HEK293 (cell line): ENCODE results near the gene DGKZ.

Source experiments
- GLI2 ChIP-seq: fragments of 450-650 bp; formaldehyde crosslinking; IDR thresholded peaks from 2 replicates; pipeline ENCODE4; 2017; ENCODE audit warnings: missing biosample characterization, missing genetic modification characterization, low read depth, borderline replicate concordance
- IKZF3 ChIP-seq: fragments of 450-650 bp; IDR thresholded peaks from 2 replicates; pipeline ENCODE4 v1.5.0; 2018; ENCODE audit warnings: missing biosample characterization, mild to moderate bottlenecking, missing genetic modification characterization, moderate library complexity
- KLF1 ChIP-seq: fragments of 450-650 bp; formaldehyde crosslinking; IDR thresholded peaks from 2 replicates; pipeline ENCODE4 v1.5.1; 2016; ENCODE audit warnings: missing biosample characterization, missing genetic modification characterization
- SP3 ChIP-seq: fragments of 450-650 bp; formaldehyde crosslinking; IDR thresholded peaks from 2 replicates; pipeline ENCODE4 v1.5.1; 2016; ENCODE audit warnings: missing biosample characterization, missing genetic modification characterization
- SP7 ChIP-seq: fragments of 450-650 bp; formaldehyde crosslinking; IDR thresholded peaks from 2 replicates; pipeline ENCODE4 v1.5.1; 2016; ENCODE audit warnings: missing biosample characterization, missing genetic modification characterization
- TRIM28 ChIP-seq: IDR thresholded peaks from 2 replicates; pipeline ENCODE4 v1.6.1; 2011; ENCODE audit warnings: low read length, control low read depth, borderline replicate concordance
- ZBTB1 ChIP-seq: fragments of 450-650 bp; formaldehyde crosslinking; IDR thresholded peaks from 2 replicates; pipeline ENCODE4 v1.5.1; 2016; ENCODE audit warnings: missing biosample characterization, missing genetic modification characterization
- ZBTB17 ChIP-seq: fragments of 450-650 bp; formaldehyde crosslinking; IDR thresholded peaks from 2 replicates; pipeline ENCODE4 v1.5.1; 2016; ENCODE audit warnings: missing biosample characterization, missing genetic modification characterization
- ZBTB48 ChIP-seq: fragments of 450-650 bp; formaldehyde crosslinking; IDR thresholded peaks from 2 replicates; pipeline ENCODE4 v1.5.1; 2016; ENCODE audit warnings: missing biosample characterization, missing genetic modification characterization
- ZEB2 ChIP-seq: fragments of 450-650 bp; formaldehyde crosslinking; IDR thresholded peaks from 2 replicates; pipeline ENCODE4 v1.5.1; 2016; ENCODE audit warnings: missing biosample characterization, missing genetic modification characterization
- ZIC2 ChIP-seq: fragments of 450-650 bp; formaldehyde crosslinking; IDR thresholded peaks from 2 replicates; pipeline ENCODE4 v1.5.1; 2016; ENCODE audit warnings: missing biosample characterization, missing genetic modification characterization
- ZNF2 ChIP-seq: fragments of 450-650 bp; formaldehyde crosslinking; IDR thresholded peaks from 2 replicates; pipeline ENCODE4 v1.5.1; 2016; ENCODE audit warnings: missing biosample characterization, missing genetic modification characterization
- ZNF24 ChIP-seq: fragments of 450-650 bp; formaldehyde crosslinking; IDR thresholded peaks from 2 replicates; pipeline ENCODE4 v1.5.1; 2016; ENCODE audit warnings: missing biosample characterization, missing genetic modification characterization
- ZNF366 ChIP-seq: fragments of 450-650 bp; formaldehyde crosslinking; conservative IDR thresholded peaks from 2 replicates; pipeline ENCODE4 v1.5.1; 2016; ENCODE audit warnings: missing biosample characterization, missing genetic modification characterization
- ZNF473 ChIP-seq: fragments of 450-650 bp; formaldehyde crosslinking; IDR thresholded peaks from 2 replicates; pipeline ENCODE4 v1.5.1; 2017; ENCODE audit warnings: missing biosample characterization, missing genetic modification characterization
- ZNF501 ChIP-seq: fragments of 450-650 bp; formaldehyde crosslinking; IDR thresholded peaks from 2 replicates; pipeline ENCODE4 v1.5.1; 2016; ENCODE audit warnings: missing biosample characterization, missing genetic modification characterization
- ZNF544 ChIP-seq: fragments of 450-650 bp; formaldehyde crosslinking; IDR thresholded peaks from 2 replicates; pipeline ENCODE4 v1.5.0; 2017; ENCODE audit warnings: missing biosample characterization, missing genetic modification characterization
- ZNF596 ChIP-seq: fragments of 450-650 bp; IDR thresholded peaks from 2 replicates; pipeline ENCODE4 v1.5.0; 2018; ENCODE audit warnings: missing biosample characterization, mild to moderate bottlenecking, missing genetic modification characterization, moderate library complexity
- ZNF664 ChIP-seq: fragments of 450-650 bp; formaldehyde crosslinking; IDR thresholded peaks from 2 replicates; pipeline ENCODE4 v1.5.1; 2016; ENCODE audit warnings: missing biosample characterization, missing genetic modification characterization
- ZNF677 ChIP-seq: fragments of 450-650 bp; IDR thresholded peaks from 2 replicates; pipeline ENCODE4 v1.5.0; 2018; ENCODE audit warnings: missing biosample characterization, mild to moderate bottlenecking, missing genetic modification characterization, moderate library complexity
- ZNF792 ChIP-seq: fragments of 450-650 bp; formaldehyde crosslinking; IDR thresholded peaks from 2 replicates; pipeline ENCODE4 v1.5.1; 2016; ENCODE audit warnings: missing biosample characterization, missing genetic modification characterization
- TF ChIP-seq, protein P1 (sequence below): fragments of 450-650 bp; formaldehyde crosslinking; optimal IDR thresholded peaks from 2 replicates; pipeline ENCODE3; 2016; ENCODE audit warnings: missing biosample characterization, mild to moderate bottlenecking, missing genetic modification characterization
- TF ChIP-seq, protein P2 (sequence below): fragments of 450-650 bp; formaldehyde crosslinking; IDR thresholded peaks from 2 replicates; pipeline ENCODE4 v1.5.1; 2016; ENCODE audit warnings: missing biosample characterization, missing genetic modification characterization, borderline replicate concordance
- TF ChIP-seq, protein P3 (sequence below): fragments of 450-650 bp; formaldehyde crosslinking; IDR thresholded peaks from 2 replicates; pipeline ENCODE4 v1.5.1; 2016; ENCODE audit warnings: missing biosample characterization, missing genetic modification characterization
- TF ChIP-seq, protein P4 (sequence below): fragments of 450-650 bp; formaldehyde crosslinking; IDR thresholded peaks from 2 replicates; pipeline ENCODE4 v1.5.1; 2016; ENCODE audit warnings: missing biosample characterization, missing genetic modification characterization, low read depth
- TF ChIP-seq, protein P5 (sequence below): fragments of 450-650 bp; formaldehyde crosslinking; IDR thresholded peaks from 2 replicates; pipeline ENCODE4 v1.5.1; 2016; ENCODE audit warnings: missing biosample characterization, missing genetic modification characterization
- TF ChIP-seq, protein P6 (sequence below): fragments of 450-650 bp; IDR thresholded peaks from 2 replicates; pipeline ENCODE4 v1.5.1; 2018; ENCODE audit warnings: missing biosample characterization, mild to moderate bottlenecking, missing genetic modification characterization
- TF ChIP-seq, protein P7 (sequence below): fragments of 450-650 bp; formaldehyde crosslinking; IDR thresholded peaks from 2 replicates; pipeline ENCODE4 v1.5.1; 2016; ENCODE audit warnings: missing biosample characterization, missing genetic modification characterization

Gene DGKZ

DNA sequence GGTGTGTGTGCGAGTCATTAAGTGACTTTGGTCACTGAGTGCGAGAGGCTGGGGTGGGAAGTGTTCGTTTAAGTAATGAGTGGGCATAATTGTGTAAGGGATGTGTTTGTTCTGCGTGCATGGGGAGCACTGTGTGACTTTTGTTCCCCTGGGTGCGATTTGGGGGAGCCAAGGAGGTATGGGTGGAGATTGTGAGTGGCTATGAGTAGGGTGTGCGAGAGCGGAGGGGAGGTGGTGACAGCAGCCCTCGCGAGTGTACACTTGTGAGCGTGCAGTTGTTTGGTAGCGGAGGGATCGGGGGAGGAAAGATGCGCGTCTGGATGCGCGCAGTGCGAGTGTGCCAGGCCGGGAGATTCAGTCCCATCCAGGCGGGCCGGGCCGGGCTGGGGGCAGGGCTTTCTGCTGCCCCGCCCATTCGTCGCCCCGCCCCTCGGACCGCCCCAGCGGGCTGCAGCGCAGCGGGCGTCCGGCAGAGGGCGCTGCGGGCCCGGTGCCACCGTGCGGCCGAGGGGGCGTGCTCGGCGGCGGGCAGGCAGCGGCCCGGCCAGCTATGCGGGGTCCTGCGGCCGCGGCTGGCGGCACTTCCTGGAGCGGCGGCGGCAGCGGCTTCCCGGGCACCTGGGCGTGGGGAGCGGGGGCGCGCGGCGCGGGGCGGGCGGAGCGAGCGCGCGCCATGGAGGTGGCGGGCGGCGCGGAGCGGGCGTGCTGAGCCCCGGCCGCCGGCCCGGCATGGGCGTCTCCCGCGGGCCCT, at the start of gene DGKZ (continued):
- 0 out of 2 replicates have a peak, but pooled peaks have one; percentile 42 for TF ChIP-seq SP7 (tag by site-specific recombination)
- 0 out of 2 replicates have a peak, but pooled peaks have one; percentile 24 for TF ChIP-seq ZNF501 (tag by site-specific recombination)
- no peak for TF ChIP-seq IKZF3 (tag by site-specific recombination)
- TF ChIP-seq ZNF596 = no peak
- peak; percentile 39; the same call in 1 of the 2 replicates for TF ChIP-seq ZBTB17 (tag by site-specific recombination)
- TF ChIP-seq, protein P1, sequence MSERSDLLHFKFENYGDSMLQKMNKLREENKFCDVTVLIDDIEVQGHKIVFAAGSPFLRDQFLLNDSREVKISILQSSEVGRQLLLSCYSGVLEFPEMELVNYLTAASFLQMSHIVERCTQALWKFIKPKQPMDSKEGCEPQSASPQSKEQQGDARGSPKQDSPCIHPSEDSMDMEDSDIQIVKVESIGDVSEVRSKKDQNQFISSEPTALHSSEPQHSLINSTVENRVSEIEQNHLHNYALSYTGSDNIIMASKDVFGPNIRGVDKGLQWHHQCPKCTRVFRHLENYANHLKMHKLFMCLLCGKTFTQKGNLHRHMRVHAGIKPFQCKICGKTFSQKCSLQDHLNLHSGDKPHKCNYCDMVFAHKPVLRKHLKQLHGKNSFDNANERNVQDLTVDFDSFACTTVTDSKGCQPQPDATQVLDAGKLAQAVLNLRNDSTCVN (tag by site-specific recombination) = no peak
- peak; percentile 69 for TF ChIP-seq SP3
- TF ChIP-seq ZEB2 (tag by site-specific recombination) = 0 out of 2 replicates have a peak, but pooled peaks have one; percentile 26
- TF ChIP-seq, protein P2, sequence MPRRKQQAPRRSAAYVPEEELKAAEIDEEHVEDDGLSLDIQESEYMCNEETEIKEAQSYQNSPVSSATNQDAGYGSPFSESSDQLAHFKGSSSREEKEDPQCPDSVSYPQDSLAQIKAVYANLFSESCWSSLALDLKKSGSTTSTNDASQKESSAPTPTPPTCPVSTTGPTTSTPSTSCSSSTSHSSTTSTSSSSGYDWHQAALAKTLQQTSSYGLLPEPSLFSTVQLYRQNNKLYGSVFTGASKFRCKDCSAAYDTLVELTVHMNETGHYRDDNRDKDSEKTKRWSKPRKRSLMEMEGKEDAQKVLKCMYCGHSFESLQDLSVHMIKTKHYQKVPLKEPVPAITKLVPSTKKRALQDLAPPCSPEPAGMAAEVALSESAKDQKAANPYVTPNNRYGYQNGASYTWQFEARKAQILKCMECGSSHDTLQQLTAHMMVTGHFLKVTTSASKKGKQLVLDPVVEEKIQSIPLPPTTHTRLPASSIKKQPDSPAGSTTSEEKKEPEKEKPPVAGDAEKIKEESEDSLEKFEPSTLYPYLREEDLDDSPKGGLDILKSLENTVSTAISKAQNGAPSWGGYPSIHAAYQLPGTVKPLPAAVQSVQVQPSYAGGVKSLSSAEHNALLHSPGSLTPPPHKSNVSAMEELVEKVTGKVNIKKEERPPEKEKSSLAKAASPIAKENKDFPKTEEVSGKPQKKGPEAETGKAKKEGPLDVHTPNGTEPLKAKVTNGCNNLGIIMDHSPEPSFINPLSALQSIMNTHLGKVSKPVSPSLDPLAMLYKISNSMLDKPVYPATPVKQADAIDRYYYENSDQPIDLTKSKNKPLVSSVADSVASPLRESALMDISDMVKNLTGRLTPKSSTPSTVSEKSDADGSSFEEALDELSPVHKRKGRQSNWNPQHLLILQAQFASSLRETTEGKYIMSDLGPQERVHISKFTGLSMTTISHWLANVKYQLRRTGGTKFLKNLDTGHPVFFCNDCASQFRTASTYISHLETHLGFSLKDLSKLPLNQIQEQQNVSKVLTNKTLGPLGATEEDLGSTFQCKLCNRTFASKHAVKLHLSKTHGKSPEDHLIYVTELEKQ (tag by site-specific recombination) = no peak
- no peak for TF ChIP-seq TRIM28
- TF ChIP-seq GLI2 = no peak
- TF ChIP-seq, protein P3, sequence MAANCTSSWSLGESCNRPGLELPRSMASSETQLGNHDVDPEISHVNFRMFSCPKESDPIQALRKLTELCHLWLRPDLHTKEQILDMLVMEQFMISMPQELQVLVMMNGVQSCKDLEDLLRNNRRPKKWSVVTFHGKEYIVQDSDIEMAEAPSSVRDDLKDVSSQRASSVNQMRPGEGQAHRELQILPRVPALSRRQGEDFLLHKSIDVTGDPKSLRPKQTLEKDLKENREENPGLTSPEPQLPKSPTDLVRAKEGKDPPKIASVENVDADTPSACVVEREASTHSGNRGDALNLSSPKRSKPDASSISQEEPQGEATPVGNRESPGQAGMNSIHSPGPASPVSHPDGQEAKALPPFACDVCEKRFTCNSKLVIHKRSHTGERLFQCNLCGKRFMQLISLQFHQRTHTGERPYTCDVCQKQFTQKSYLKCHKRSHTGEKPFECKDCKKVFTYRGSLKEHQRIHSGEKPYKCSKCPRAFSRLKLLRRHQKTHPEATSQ (tag by site-specific recombination) = no peak
- no peak for TF ChIP-seq ZNF677 (tag by site-specific recombination)
- peak; percentile 36; the same call in 1 of the 2 replicates for TF ChIP-seq ZNF366 (tag by site-specific recombination)
- TF ChIP-seq ZBTB48 (tag by site-specific recombination) = peak; percentile 70
- TF ChIP-seq ZNF473 (tag by site-specific recombination) = no peak
- TF ChIP-seq ZNF792 (tag by site-specific recombination) = peak; percentile 31; the same call in 1 of the 2 replicates
- TF ChIP-seq, protein P4, sequence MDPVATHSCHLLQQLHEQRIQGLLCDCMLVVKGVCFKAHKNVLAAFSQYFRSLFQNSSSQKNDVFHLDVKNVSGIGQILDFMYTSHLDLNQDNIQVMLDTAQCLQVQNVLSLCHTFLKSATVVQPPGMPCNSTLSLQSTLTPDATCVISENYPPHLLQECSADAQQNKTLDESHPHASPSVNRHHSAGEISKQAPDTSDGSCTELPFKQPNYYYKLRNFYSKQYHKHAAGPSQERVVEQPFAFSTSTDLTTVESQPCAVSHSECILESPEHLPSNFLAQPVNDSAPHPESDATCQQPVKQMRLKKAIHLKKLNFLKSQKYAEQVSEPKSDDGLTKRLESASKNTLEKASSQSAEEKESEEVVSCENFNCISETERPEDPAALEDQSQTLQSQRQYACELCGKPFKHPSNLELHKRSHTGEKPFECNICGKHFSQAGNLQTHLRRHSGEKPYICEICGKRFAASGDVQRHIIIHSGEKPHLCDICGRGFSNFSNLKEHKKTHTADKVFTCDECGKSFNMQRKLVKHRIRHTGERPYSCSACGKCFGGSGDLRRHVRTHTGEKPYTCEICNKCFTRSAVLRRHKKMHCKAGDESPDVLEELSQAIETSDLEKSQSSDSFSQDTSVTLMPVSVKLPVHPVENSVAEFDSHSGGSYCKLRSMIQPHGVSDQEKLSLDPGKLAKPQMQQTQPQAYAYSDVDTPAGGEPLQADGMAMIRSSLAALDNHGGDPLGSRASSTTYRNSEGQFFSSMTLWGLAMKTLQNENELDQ = no peak
- TF ChIP-seq ZNF24 (tag by site-specific recombination) = no peak
- TF ChIP-seq, protein P5, sequence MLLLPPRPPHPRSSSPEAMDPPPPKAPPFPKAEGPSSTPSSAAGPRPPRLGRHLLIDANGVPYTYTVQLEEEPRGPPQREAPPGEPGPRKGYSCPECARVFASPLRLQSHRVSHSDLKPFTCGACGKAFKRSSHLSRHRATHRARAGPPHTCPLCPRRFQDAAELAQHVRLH (tag by site-specific recombination) = no peak
- TF ChIP-seq ZBTB1 (tag by site-specific recombination) = no peak
- TF ChIP-seq ZIC2 (tag by site-specific recombination) = no peak
- 0 out of 2 replicates have a peak, but pooled peaks have one; percentile 55 for TF ChIP-seq ZNF2 (tag by site-specific recombination)
- TF ChIP-seq, protein P6, sequence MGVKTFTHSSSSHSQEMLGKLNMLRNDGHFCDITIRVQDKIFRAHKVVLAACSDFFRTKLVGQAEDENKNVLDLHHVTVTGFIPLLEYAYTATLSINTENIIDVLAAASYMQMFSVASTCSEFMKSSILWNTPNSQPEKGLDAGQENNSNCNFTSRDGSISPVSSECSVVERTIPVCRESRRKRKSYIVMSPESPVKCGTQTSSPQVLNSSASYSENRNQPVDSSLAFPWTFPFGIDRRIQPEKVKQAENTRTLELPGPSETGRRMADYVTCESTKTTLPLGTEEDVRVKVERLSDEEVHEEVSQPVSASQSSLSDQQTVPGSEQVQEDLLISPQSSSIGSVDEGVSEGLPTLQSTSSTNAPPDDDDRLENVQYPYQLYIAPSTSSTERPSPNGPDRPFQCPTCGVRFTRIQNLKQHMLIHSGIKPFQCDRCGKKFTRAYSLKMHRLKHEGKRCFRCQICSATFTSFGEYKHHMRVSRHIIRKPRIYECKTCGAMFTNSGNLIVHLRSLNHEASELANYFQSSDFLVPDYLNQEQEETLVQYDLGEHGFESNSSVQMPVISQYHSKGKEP (tag by site-specific recombination) = 0 out of 2 replicates have a peak, but pooled peaks have one; percentile 19
- TF ChIP-seq ZNF544 (tag by site-specific recombination) = no peak
- no peak for TF ChIP-seq ZNF664 (tag by site-specific recombination)
- TF ChIP-seq, protein P7, sequence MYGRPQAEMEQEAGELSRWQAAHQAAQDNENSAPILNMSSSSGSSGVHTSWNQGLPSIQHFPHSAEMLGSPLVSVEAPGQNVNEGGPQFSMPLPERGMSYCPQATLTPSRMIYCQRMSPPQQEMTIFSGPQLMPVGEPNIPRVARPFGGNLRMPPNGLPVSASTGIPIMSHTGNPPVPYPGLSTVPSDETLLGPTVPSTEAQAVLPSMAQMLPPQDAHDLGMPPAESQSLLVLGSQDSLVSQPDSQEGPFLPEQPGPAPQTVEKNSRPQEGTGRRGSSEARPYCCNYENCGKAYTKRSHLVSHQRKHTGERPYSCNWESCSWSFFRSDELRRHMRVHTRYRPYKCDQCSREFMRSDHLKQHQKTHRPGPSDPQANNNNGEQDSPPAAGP (tag by site-specific recombination) = 0 out of 2 replicates have a peak, but pooled peaks have one; percentile 35
- no peak for TF ChIP-seq KLF1 (tag by site-specific recombination)
